Measurements from ENCODE around the gene PCDHGC5. TPM values are rescaled to one million over a fixed set of nuclear protein-coding genes. Genes with fewer than 3 reads are reported as not detected.

PCDHGC5 gene
- total and polyA plus RNA-seq, 2 of the 8 experiments (the other 6 are each of a cell fraction or from before 2014, with no cell fraction given) = 0.41 to 1.1 TPM

- Histone ChIP-seq H2BK12ac (ENCODE audit: low read depth, low read length) (peak overlapping the region; percentile 80; the same call in 1 of the 2 replicates), H2AK5ac (ENCODE audit: low read depth, low read length) (no peak overlapping the region), H3K4me1 (replicated peaks in 1 of 4; ENCODE audit: control insufficient read depth in 3 of 4, insufficient read depth in 4 of 4, low read length in 3 of 4) (peaks cover 6 to 37% (median 26%) of the 10 kb centered on the region in 4 experiments), H4K5ac (ENCODE audit: insufficient read length, low read depth, low read length) (no peak overlapping the region), H3K9me3 (ENCODE audit: insufficient read depth in 2 of 2, low read depth in 1 of 2, low read length in 1 of 2) (no peaks in the 10 kb centered on the region), H3K4me2 (ENCODE audit: insufficient read depth in 1 of 2, low read depth in 2 of 2, low read length in 2 of 2) (peak overlapping the region; percentile 79 to 80), H3K23me2 (ENCODE audit: low read depth, low read length) (peaks cover 24% of the 10 kb centered on the region; the same call in 1 of the 2 replicates), H4K20me1 (replicated peaks in 1 of 2; ENCODE audit: control insufficient read depth in 1 of 2, insufficient read depth in 2 of 2, low read length in 2 of 2) (peaks cover 4 to 10% of the 10 kb centered on the region in 2 experiments), H3K4ac (replicated peaks; ENCODE audit: insufficient read length, low read depth, low read length) (no peak overlapping the region), H2BK15ac (ENCODE audit: low read length) (peak overlapping the region; percentile 95; the same call in 1 of the 2 replicates), H3K4me3 (ENCODE audit: extremely low read depth in 1 of 4, insufficient read depth in 2 of 4, low read depth in 3 of 4, low read length in 4 of 4) (peak overlapping the region; percentile 17 to 60 (median 46)), H2AFZ (ENCODE audit: low read length) (no peak overlapping the region; the same call in 1 of the 2 replicates), H3K27me3 (replicated peaks in 1 of 4; ENCODE audit: control insufficient read depth in 3 of 4, extremely low read depth in 1 of 4, insufficient read depth in 3 of 4, low read length in 3 of 4) (peaks cover 13 to 40% (median 36%) of the 10 kb centered on the region in 4 experiments; a peak in 6 of 7 replicates), H3K27ac (ENCODE audit: low read depth, low read length) (no peak overlapping the region), H3K79me1 (ENCODE audit: low read depth, low read length) (peaks cover 4% of the 10 kb centered on the region), H3K23ac (ENCODE audit: insufficient read length) (no peak overlapping the region), H3K56ac (replicated peaks; ENCODE audit: insufficient read length, low read depth, low read length) (peak overlapping the region; percentile 33), H4K91ac (replicated peaks; ENCODE audit: insufficient read length, low read length) (peak overlapping the region; percentile 70), H2BK20ac (ENCODE audit: low read length) (0 out of 2 replicates have a peak overlapping the region, but pooled peaks have one; percentile 72), H3K14ac (ENCODE audit: insufficient read length) (no peak overlapping the region), H3K36me3 (ENCODE audit: control insufficient read depth in 2 of 4, insufficient read depth in 4 of 4, low read length in 3 of 4) (no peaks in the 10 kb centered on the region), H3K18ac (ENCODE audit: extremely low read depth, low read length) (peak overlapping the region; percentile 71), H2BK5ac (ENCODE audit: low read depth, low read length) (peak overlapping the region; percentile 71; the same call in 1 of the 2 replicates), H2BK120ac (replicated peaks; ENCODE audit: low read depth, low read length) (no peak overlapping the region), H3K9ac (replicated peaks in 1 of 4; ENCODE audit: extremely low read depth in 1 of 4, low read depth in 3 of 4, low read length in 3 of 4) (peak overlapping the region in 1 of 4 experiments; percentile 38; a peak in 1 of 7 replicates), H4K8ac (ENCODE audit: extremely low read depth, insufficient read depth, low read length) (peak overlapping the region; percentile 91), H3K79me2 (ENCODE audit: control insufficient read depth in 1 of 2, insufficient read depth in 2 of 2, low read length in 2 of 2) (no peaks in the 10 kb centered on the region)
- WGBS, 2 experiments (ENCODE audit: extremely low coverage in 1 of 2, insufficient coverage in 1 of 2, insufficient read length in 1 of 2, insufficient replicate concordance in 2 of 2, low coverage in 1 of 2, low lambda C conversion rate in 2 of 2, missing lambda C conversion rate in 1 of 2) = 20% methylated on average over 58 of the region's 68 CpGs; no CpG with 5 or more reads in 1 of the 2 experiments
- ChIA-PET CTCF (ENCODE audit: partially characterized antibody) (interaction anchor here (0.8 to 50.9 kb wide), 19 partner anchors 8 to 370 kb away, joined by 3 to 1236 read pairs (median 4); partner anchors contain the start of genes PCDHB15, PCDHB16, PCDHB4 and PCDHGA1), POLR2A (ENCODE audit: partially characterized antibody) (interaction anchor here (0.6 to 5.0 kb wide), 12 partner anchors 8 to 668 kb away, joined by 3 to 33 read pairs (median 5); partner anchors contain the start of gene PCDHGC4)
- FAIRE-seq (no peak), DNase-seq (ENCODE audit: low read depth in 1 of 2, low spot score in 2 of 2) (no peak)
- TF ChIP-seq MAX (IDR thresholded peaks at IDR 0.05) (peak; percentile 87), EP300 (IDR thresholded peaks at IDR 0.05; ENCODE audit: borderline replicate concordance in 1 of 2, low read depth in 2 of 2, low read length in 2 of 2) (no peak), ASH2L (IDR thresholded peaks at IDR 0.05; ENCODE audit: low read length) (peak; percentile 40), CHD2 (IDR thresholded peaks at IDR 0.05; ENCODE audit: low read length) (no peak), BACH1 (IDR thresholded peaks at IDR 0.05; ENCODE audit: low read length) (peak; percentile 7; the same call in 1 of the 2 replicates), BRCA1 (IDR thresholded peaks at IDR 0.05; ENCODE audit: low read depth, low read length) (no peak), JUN (IDR thresholded peaks at IDR 0.05; ENCODE audit: low read depth, low read length) (no peak), PHF8 (conservative IDR thresholded peaks at IDR 0.05; ENCODE audit: low read depth, low read length) (no peak), KDM4A (IDR thresholded peaks at IDR 0.05; ENCODE audit: low read depth, low read length, severe bottlenecking) (peak; percentile 66), SP1 (IDR thresholded peaks at IDR 0.05; ENCODE audit: low read depth, low read length) (no peak), SIRT6 (IDR thresholded peaks at IDR 0.05; ENCODE audit: low read length) (no peak), ZNF274 (IDR thresholded peaks at IDR 0.05; ENCODE audit: borderline replicate concordance, extremely low read depth, low read length) (no peak)
These were observed 3.4 kb downstream of the PCDHGC5 start for GRCh38 chr5:141492168-141492885.

All from H1 (cell line).